ENCODE data around the gene ITGA4.

DNA sequence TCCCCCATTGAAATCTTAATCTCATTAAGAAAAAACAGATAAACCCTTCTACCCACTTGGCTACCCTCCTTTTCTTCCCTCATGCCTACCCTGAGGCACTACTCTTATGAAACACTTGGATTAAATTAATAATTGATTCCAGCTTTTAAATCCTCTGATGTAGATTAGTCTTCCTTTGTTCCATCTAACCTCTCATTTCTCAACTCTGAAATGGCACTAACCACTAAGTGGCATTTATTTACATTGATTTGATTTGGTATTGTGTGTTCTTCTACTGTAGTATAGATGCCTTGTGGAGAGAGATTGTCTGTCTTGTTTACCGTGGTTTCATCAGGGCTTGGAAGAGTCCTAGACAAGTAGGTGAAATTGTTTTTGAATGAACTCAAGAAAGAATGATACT is 26.7 kb downstream of the ITGA4 start:
- TF ChIP-seq EZH2 (IDR thresholded peaks at IDR 0.05; ENCODE audit: low read length, missing control alignments) = no peak
- TF ChIP-seq, protein P1, sequence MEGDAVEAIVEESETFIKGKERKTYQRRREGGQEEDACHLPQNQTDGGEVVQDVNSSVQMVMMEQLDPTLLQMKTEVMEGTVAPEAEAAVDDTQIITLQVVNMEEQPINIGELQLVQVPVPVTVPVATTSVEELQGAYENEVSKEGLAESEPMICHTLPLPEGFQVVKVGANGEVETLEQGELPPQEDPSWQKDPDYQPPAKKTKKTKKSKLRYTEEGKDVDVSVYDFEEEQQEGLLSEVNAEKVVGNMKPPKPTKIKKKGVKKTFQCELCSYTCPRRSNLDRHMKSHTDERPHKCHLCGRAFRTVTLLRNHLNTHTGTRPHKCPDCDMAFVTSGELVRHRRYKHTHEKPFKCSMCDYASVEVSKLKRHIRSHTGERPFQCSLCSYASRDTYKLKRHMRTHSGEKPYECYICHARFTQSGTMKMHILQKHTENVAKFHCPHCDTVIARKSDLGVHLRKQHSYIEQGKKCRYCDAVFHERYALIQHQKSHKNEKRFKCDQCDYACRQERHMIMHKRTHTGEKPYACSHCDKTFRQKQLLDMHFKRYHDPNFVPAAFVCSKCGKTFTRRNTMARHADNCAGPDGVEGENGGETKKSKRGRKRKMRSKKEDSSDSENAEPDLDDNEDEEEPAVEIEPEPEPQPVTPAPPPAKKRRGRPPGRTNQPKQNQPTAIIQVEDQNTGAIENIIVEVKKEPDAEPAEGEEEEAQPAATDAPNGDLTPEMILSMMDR (conservative IDR thresholded peaks at IDR 0.05 in 1 of 2, IDR thresholded peaks at IDR 0.05 in 1 of 2; ENCODE audit: low read depth in 1 of 2, low read length in 2 of 2) = no peak

Measured in fibroblast of lung (primary cell).